HG02759 (cell line): ENCODE results near the gene ATP5MG.
"Not testable (repeated sequence)": the region's sequence is repeated elsewhere in the genome, so short reads cannot be mapped to it uniquely, and the experiment has no call there.

Experiments used
- ATAC-seq: cut with Tn5 transposase; IDR thresholded peaks from one replicate; pipeline ENCODE4 v1.9.1; 2021; ENCODE audit warnings: mild to moderate bottlenecking, moderate library complexity; ENCODE audit not compliant: unreplicated experiment

ATP5MG gene

DNA sequence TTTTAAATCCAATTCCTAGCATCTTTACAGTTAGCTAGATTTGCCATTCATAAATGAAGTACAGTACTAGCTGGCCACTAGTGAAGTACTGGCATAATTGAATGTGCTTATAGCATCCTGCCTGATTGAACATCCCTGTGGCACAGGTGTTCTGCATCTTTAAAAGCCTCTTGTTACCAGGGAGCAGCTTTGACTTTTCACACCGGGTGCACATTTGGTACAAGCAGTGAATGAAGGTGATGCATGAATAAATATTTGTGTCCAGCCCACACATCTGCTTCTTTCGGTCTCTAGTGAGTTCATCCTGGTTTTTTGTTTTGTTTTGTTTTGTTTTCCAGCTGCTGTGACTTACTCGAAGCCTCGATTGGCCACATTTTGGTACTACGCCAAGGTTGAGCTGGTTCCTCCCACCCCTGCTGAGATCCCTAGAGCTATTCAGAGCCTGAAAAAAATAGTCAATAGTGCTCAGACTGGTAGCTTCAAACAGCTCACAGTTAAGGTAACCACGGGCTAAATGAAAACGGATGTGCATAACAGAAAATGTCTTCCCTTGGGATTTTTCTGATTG lies 5.3 kb downstream of the ATP5MG start:
- no peak for ATAC-seq

DNA sequence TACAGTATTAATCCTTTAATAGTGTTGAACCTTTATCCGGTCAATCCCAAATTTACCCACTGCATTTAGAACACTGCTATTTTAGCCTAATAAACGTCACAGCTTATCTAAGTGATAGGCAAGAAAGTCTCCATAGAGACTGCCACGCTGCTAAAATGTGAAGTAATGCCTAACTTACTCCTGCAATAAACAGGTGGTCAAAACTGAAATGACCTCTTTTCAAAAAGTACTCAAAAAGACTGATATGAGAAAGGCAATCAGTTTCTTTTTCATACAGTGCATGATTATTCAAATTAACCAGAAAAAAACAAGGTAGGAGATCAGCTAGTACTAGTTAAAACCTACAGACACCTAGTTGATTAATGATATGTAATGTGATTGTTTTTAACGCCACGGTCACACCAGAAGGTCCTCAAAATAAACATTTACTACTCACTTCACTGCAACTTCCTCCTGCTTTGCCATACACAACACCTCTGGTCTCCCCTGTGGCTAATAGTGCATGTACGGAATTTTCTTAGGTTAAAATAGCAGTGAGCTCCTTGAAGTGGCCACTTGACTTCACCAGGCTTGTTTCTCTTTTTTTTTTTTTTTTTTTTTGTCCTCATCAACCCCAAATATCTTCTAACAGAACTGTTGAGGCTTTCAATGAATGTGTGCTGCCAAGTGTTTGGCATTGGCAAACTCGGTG lies 8.8 kb downstream of the ATP5MG start:
- ATAC-seq = peak; percentile 54

DNA sequence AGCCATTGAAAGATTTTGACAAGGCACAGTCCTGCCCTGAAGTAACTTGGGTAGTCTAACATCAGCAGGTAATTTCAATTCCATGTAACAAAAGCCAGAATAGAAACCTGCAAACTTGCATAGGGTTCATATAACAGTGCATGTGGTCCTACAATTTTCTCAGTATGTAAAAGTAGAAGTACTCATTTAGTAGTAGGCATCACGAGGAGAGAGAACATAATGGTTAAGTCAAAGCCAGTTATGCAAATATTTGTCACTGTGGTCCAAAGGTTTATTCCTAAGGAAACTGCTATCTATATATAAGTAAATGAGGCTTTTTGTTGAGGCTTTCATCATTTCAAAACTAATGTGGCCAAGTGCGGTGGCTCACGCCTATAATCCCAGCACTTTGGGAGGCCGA lies 10.1 kb downstream of the ATP5MG start:
- no peak for ATAC-seq

DNA sequence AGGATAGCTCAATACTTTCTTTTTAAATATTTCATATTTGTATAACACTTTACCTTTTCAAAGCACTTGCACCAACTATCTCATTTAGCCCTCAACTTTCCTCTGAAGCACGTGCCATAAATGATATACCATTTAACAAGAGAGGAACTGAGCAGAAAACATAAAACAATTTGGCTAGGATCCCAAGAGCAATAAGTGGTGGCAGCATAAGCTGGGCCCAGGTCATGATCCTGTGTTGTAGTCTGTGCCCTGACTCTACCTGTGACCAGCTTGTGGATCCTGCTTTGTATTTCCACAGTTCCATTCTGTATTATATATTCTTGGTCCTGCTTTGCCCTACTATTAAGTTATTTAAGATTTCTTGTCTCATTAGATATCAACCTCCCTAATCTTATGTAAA lies 11.5 kb downstream of the ATP5MG start:
- ATAC-seq = no peak

DNA sequence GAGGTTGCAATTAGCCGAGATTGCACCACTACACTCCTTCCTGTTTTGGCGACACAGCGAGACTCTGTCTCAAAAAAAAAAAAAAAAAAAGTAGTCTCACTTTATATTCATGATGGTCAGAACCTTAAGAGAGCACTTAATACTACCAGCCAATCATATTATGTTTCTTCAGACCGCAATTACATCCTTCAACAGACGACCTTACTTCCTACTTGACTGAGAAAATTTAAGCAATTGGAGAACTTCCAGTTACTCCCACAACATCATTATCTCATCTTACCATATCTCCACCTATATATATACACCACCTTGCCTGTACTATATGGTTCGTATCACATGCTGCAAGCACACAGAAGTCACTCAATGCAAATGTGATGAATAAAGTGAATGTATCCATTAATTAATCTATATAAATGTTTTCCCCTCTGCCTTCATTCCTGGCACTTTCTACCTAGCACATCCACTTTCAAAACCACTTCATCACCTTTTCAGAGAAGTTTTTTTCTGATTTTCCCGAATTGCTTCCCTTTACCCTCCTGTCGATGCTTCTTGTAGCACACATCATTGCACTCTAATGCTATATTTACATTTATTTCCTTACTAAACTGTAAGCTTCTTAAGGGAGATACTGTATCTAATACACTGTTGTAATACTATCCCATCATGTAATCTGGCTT lies 13.8 kb downstream of the ATP5MG start:
- no peak for ATAC-seq

DNA sequence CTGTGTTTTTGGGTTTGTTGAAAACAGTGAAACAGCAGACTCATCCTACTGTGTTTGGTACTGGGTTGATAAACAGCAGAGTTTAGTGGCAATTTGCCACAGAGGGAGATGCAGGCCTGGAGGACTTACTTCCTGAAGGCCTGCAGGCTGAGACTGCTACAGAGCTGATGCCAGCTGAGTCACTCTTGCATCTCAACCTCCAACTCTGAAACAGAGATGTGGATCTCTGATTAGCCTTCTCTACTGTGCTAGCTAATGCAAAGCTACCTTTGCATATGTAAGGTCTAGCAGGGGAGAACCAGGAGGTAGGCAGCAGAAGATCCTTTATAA lies 14.3 kb downstream of the ATP5MG start:
- ATAC-seq = no peak

DNA sequence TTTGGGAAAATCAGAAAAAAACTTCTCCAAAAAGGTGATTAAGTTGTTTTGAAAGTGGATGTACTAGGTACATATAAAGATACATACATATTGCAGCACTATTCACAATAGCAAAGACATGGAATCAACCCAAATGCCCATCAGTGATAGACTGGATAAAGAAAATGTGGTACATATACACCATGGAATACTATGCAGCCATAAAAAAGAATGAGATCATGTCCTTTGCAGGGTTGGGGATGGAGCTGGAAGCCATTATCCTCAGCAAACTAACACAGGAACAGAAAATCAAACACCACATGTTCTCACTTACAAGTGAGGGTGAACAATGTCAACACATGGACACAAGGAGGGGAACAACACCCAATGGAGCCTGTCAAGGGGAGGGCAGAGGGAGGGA lies 15.5 kb downstream of the ATP5MG start:
- ATAC-seq = not testable (repeated sequence)

GRCh38 chr11:118417801-118418200 lies 16.4 kb downstream of the ATP5MG start:
- ATAC-seq = no peak

DNA sequence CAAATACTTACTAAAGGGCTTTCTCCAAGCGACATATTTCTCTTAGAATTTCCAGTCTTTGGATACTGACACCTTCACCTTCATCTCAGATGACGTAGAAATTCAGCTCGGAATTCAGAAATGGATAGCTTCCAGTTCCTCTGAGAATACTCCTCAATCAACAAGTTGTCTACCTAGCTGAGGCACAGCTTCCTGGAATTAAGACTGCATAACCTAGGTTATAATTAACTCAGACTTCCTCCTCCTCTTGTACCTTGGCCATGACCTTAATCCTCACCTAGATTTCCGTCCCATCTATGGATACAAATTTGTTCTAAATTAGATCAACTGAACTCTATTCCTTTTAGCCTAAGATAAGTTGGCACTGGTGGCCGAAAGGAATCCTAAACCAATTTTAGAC lies 17.4 kb downstream of the ATP5MG start:
- no peak for ATAC-seq

- no peak for ATAC-seq
Measured at GRCh38 chr11:118427707-118428106, 26.3 kb downstream of the ATP5MG start.

GRCh38 chr11:118430956-118431355 lies 29.6 kb downstream of the ATP5MG start:
- no peak for ATAC-seq

GRCh38 chr11:118434123-118434552 lies 32.7 kb downstream of the ATP5MG start:
- ATAC-seq = no peak

GRCh38 chr11:118434553-118435289 lies 33.3 kb downstream of the ATP5MG start:
- ATAC-seq = no peak

- peak; percentile 37 for ATAC-seq
Measured at GRCh38 chr11:118435290-118435892, 34.0 kb downstream of the ATP5MG start.

- peak; percentile 62 for ATAC-seq
Measured at GRCh38 chr11:118435893-118436624, 34.7 kb downstream of the ATP5MG start, which contains the start of gene KMT2A. Gene KMT2A, plus strand, starts transcription at chr11:118436492. Its CDS starts 21 bp downstream, at chr11:118436513.

- ATAC-seq = peak; percentile 14
Measured at GRCh38 chr11:118436639-118437207, 35.3 kb downstream of the ATP5MG start.

DNA sequence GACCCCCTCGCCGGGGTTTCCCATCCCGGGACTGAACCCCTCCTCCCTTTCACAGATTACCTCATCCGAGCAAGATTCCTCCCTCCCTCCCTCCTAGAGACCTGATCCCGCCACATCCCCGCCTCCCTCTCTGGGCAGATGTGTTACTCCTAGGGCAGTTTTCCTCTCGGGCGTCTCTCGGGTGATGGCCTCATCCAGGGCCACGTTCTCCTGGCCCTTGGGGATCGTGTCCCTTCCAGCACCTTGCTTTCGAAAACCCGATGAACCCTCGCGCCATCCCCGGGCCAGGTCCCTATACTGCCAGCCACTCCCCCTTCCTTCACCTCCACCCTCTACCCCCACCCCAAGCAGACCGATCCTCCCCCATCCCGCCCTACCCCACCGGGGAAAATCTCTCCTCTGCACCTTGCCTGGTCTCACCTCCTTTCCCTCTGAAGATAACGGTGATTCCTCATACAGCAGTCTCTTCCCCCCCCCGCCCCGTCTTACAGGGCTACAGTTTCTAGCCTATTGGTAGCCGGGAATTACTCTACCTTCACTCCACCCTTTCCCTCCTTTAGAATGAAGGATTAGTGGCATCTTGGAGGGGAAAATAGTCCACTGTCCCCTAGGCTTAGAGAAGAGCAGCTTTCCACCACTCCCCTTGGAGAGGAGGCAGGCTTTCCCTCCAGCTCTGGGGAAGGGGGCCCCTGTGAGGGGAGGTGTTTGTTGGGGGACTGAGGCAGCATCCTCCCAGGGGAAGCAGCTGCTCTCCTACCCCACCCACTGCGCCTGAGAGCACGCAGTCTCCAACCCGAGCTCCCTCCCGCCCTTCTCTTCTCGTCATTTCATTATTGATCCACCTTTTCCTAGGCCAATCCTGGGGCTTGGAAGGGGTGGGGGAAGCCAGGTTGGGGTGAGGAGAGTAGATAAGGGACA lies 36.1 kb downstream of the ATP5MG start:
- ATAC-seq = no peak

GRCh38 chr11:118438314-118438931 lies 37.0 kb downstream of the ATP5MG start:
- no peak for ATAC-seq

GRCh38 chr11:118439646-118440045 lies 38.2 kb downstream of the ATP5MG start:
- ATAC-seq = no peak
